ENCODE data around the gene SH3GLB2. TPM values are rescaled to one million over a fixed set of nuclear protein-coding genes. Genes with fewer than 3 reads are reported as not detected.

Gene SH3GLB2
- total and polyA plus RNA-seq, 2 of the 8 experiments (the other 6 are each of a cell fraction or from before 2014, with no cell fraction given), result 52.7 to 79.9 TPM

GRCh38 chr9:129032541-129033159, 4.5 kb upstream of the SH3GLB2 start (continued):
- TF ChIP-seq CHD7 (IDR thresholded peaks at IDR 0.05; ENCODE audit: insufficient replicate concordance, low read length) (no peak), POLR2A (IDR thresholded peaks at IDR 0.05; ENCODE audit: control extremely low read depth in 1 of 2, low read depth in 2 of 2, low read length in 2 of 2) (no peak), SUZ12 (IDR thresholded peaks at IDR 0.05; ENCODE audit: low read length) (no peak), RAD21 (IDR thresholded peaks at IDR 0.05 in 1 of 2, conservative IDR thresholded peaks at IDR 0.05 in 1 of 2; ENCODE audit: low read depth in 2 of 2, low read length in 2 of 2) (no peak), EP300 (IDR thresholded peaks at IDR 0.05; ENCODE audit: borderline replicate concordance in 1 of 2, low read depth in 2 of 2, low read length in 2 of 2) (no peak), SIN3A (conservative IDR thresholded peaks at IDR 0.05 in 1 of 2, IDR thresholded peaks at IDR 0.05 in 1 of 2; ENCODE audit: low read depth in 1 of 2, low read length in 2 of 2) (no peak), SP4 (IDR thresholded peaks at IDR 0.05; ENCODE audit: low read length) (no peak), JUN (IDR thresholded peaks at IDR 0.05; ENCODE audit: low read depth, low read length) (no peak), SIX5 (IDR thresholded peaks at IDR 0.05; ENCODE audit: low read depth, low read length) (no peak), CTBP2 (IDR thresholded peaks at IDR 0.05; ENCODE audit: borderline replicate concordance, insufficient read depth, insufficient read length, low read length) (no peak), SP2 (IDR thresholded peaks at IDR 0.05; ENCODE audit: low read length) (no peak)
